Skin epidermis (tissue), 12 donors: ENCODE results near the gene STRADA.

Experiments used
- H3K27ac ChIP-seq, 21 experiments: fragments of 200-600 bp; sonication (generic) in 11 of 21; one replicate each; pipeline ENCODE4 v1.5.0; 2020; ENCODE audit warnings: mild to moderate bottlenecking in 3 of 21, inconsistent platforms in 2 of 21, moderate library complexity in 2 of 21
- H3K4me3 ChIP-seq, 7 experiments: fragments of 200-600 bp; sonication (generic) in 2 of 7; one replicate each; pipeline ENCODE4 v1.5.0; 2020; ENCODE audit warnings: inconsistent platforms in 2 of 7, mild to moderate bottlenecking in 2 of 7, moderate library complexity in 1 of 7

STRADA gene

GRCh38 chr17:63693411-63694113 is 48.0 kb downstream of the STRADA start:
- no peak overlapping the region for H3K4me3 ChIP-seq
- peak overlapping the region in 2 of 21 experiments; percentile 4 to 24 for H3K27ac ChIP-seq

GRCh38 chr17:63692195-63692816 is 49.3 kb downstream of the STRADA start:
- no peak overlapping the region for H3K27ac ChIP-seq
- no peak overlapping the region for H3K4me3 ChIP-seq

DNA sequence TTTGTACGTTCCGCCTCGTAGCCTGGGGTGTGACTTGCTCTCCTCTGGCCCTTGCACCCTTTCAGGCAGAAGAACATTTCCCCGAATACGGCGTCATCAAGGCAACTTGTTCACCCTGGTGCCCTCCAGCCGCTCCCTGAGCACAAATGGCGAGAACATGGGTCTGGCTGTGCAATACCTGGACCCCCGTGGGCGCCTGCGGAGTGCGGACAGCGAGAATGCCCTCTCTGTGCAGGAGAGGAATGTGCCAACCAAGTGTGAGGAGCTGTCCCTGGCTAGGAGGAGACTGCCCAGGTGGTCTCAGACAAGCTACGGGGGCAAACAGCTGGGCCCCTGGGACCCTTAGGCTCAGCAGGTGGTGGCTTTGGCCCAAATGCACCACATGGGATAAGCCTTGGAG is 52.1 kb downstream of the STRADA start:
- H3K4me3 ChIP-seq, result no peak overlapping the region
- H3K27ac ChIP-seq, result no peak overlapping the region

DNA sequence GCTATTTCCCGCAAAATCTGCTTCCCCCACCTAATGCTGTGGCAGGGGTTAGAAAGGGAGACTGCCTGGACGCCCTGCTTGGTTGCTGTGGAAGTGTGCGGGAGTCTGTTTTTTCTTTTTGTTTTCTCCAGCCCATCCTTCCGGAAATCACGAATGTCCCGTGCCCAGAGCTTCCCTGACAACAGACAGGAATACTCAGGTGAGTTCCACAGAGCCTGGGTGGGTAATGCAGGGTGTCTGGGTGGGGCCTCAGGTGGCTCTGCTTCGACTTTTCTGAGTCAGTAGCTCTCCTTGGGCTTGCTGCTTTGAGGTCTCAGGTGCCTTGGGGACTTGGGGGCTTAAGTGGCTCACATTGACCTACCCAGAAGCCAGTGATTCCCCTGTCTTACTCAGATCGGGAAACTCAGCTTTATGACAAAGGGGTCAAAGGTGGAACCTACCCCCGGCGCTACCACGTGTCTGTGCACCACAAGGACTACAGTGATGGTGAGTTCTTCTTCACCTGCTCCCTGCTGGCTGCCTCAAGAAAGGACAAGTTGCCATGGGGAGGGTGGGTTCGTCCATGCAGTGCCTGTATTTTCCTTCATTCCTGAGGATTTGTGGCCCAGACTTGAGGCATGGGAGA is 53.1 kb downstream of the STRADA start:
- H3K4me3 ChIP-seq, result no peak overlapping the region
- H3K27ac ChIP-seq, result no peak overlapping the region

- no peak overlapping the region for H3K4me3 ChIP-seq
- H3K27ac ChIP-seq, result no peak overlapping the region
These were observed 55.4 kb downstream of the STRADA start for GRCh38 chr17:63686138-63686685.

DNA sequence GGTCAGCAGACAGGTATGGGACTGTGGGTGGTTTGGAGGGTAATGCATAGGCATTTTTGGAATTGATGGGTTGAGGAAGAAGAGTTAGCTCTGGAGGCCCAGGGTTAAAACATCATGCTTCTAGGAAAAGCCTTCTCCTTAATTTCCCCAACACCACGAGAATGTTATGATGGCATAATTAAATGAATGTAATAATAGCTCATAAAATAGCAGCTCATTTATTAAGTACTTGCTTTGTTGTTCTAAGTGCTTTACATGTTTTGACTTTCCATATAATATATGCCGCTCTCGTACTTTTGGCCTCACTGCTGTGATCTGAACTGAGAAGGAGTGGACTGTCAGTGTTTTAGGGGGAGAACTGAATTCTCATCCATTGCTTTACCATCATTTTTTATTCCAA is 56.0 kb downstream of the STRADA start:
- H3K4me3 ChIP-seq, result no peak overlapping the region
- H3K27ac ChIP-seq, result peak overlapping the region in 1 of 21 experiments; percentile 17

DNA sequence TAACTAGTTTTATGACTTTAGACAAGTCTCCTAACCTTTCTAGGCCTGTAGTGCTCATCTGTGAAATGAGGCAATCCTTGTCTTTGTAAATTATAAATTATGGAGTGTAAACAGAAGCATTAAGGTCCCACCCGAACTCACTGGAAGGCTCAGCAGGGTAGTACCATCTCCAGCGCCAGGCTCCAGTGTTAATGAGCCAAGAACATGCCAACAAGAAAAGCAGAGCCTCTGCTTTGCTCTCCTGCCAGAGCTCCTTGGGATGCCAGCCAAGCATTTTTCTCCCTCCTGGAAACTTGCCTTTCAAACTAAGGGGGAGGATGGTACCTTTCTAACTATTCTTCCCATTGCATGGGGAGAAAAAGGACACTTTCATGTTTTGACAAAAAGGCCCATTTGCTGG is 56.6 kb downstream of the STRADA start:
- peak overlapping the region in 1 of 21 experiments; percentile 17 for H3K27ac ChIP-seq
- no peak overlapping the region for H3K4me3 ChIP-seq

DNA sequence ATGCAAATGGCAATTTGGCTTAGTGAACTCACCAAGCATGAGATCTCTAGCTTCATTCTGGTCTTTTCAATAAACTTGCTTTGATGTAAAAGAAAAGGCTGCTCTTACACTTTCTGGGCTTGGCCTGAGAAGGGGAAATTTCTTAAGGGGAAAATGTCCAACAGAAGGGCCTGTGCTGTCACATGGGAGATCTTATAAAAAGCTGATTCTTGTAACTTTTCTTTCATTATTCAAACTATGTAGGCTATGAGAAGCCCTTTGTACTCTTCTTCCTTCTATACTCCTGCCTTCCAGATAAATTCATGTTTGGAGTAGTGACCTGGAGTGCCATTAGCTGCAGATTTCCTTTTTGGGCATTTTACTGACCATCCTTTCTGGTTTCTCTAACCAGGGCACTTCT is 58.6 kb downstream of the STRADA start:
- Histone ChIP-seq H3K27ac (peak overlapping the region in 1 of 21 experiments; percentile 38), H3K4me3 (no peak overlapping the region)

DNA sequence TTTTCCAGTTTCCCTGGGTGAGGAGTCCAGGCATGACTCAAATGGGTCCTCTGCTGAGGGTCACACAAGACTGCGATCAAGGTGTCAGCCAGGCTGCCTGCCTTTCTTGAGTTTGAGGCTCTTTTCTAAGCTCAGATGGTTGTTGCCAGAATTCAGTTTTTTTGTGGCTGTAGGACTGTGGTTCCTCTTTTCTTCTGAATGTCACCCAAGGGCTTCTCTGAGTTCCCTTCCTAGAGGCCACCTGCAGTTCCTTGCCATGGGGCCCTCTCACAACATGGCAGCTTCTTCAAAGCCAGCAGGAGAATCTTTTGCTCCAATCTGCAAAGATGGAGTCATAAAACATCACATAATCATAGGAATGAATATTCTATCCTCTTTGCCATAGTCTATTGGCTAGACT is 59.2 kb downstream of the STRADA start:
- H3K27ac ChIP-seq, result peak overlapping the region in 1 of 21 experiments; percentile 38
- H3K4me3 ChIP-seq, result no peak overlapping the region

GRCh38 chr17:63681530-63681929 is 60.1 kb downstream of the STRADA start:
- no peak overlapping the region for H3K4me3 ChIP-seq
- H3K27ac ChIP-seq, result peak overlapping the region in 3 of 21 experiments; percentile 18 to 41 (median 22)

DNA sequence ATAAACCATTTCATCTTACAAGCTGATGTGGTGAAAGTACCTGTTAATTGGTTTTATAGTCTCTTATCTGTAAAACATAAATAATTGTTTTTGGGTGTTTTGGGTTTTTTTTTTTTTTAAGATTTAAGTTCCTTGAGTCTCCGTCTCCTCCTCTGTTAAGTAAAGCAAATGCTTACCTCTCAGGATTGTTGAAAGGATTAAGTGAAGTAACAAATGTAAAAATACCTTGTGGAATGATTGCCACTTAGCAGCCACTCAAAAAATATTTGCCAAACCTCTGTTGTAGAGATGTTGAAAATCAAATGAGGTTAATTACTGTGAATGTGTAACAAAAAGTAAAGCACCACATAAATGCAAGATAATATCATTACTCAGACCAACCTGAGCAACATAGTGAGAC is 60.9 kb downstream of the STRADA start:
- H3K4me3 ChIP-seq, result no peak overlapping the region
- peak overlapping the region in 1 of 21 experiments; percentile 41 for H3K27ac ChIP-seq

- H3K4me3 ChIP-seq, result no peak overlapping the region
- H3K27ac ChIP-seq, result no peak overlapping the region
These were observed 62.4 kb downstream of the STRADA start for GRCh38 chr17:63679214-63679613.

DNA sequence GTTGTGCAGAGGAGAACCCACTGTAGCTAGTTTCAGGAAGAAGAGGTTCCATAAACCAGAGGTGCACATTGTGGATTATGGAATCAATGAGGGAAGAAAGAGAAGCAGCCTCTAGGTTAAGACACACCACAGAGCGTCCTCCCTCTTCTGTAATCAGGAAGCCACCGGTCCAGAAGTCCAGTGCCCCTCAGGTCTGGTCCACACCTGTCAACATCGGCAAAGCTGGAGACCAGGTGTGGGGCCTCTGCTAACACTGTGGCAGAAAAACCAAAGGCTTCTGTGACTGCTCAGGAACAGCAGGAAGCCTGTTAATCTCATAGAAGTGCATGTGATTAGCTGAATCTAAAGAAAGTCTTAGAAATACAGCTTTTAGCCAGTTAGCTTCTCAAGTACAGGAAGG is 65.0 kb downstream of the STRADA start:
- no peak overlapping the region for H3K4me3 ChIP-seq
- H3K27ac ChIP-seq, result peak overlapping the region in 3 of 21 experiments; percentile 1 to 75 (median 2)

DNA sequence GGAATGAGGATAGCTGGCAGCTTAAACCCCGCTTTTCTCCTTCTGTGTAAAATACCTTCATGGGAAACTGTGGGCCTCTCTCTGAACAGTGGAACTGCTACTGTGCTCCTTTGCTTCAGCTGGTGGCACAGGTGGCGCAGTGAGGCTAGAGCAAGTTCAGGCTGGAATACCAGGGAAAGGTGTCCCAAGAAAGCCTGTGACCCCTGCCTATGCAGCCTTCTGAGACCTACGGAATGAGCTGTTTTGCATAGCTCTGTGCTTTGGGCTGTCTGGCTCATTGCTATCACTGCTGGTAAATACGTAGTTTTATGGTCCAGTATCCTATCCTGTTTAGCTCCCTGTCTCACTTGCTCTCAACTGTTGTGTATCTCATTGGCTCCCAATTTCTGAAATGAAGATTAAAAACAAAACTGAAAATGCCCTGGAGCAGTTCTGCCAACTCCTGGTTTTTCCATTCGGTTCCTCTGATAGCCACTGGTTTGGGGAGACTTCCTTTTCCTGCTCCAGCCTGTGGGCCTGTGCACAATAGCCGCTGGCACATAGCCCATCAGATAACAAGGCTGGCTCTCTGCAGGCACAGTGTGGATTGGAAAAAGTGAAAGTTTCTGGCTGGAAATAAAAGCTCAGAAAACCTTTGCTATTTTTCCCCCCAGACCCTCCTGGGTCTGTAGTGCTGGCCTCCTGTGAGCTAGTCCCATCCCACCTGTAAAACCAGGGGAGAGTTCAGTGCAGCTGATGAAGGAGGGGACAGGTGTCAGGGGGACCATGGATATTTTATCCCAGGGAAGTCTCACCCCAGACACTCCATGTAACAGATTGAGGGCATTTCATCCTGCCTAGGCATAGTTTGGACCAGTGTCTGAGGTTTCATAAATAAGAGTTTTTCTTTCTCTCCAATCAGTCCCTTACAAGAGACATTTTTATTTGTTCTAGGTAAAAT is 65.7 kb downstream of the STRADA start:
- H3K4me3 ChIP-seq, result no peak overlapping the region
- H3K27ac ChIP-seq, result peak overlapping the region in 18 of 21 experiments; percentile 20 to 80 (median 52)

DNA sequence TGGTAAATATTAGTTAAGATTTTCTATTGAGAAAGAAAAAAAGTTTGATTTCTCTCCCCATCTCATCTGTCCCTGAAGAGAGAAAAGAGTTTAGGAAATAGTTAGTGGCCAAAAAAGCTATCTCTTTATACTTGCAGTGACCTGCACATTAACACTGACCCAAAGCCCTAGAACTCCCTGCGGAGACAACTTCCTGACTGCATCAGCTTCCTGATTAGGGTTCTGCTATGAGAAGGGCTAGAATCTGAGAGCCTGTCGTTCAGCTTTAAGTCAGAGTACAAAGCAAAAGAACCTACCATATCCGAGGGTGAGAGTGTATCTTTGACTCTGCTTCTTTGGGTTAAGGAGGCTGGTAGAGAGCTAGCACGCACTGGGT is 66.4 kb downstream of the STRADA start:
- no peak overlapping the region for H3K4me3 ChIP-seq

DNA sequence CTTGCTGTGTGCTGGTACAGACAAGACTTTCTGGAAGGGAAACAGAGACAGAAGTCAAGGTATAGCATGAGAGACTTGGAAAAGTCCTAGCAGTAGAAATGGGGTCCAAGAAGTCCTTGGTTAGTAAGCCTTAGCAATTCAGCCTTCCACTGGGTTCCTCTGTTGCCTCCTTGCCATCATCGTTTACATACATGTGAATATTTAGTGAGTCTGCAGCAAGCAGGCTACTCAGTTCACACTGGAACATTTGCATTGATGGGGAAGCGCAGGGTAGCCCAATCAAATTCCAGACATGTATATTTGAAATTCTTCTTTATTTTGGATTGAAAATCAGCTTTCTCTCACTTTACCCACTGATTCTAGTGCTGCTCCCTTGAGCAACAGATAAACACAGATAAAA is 68.7 kb downstream of the STRADA start:
- no peak overlapping the region for H3K4me3 ChIP-seq

More for the DNA sequence above, 66.4 kb downstream of the STRADA start:
- H3K27ac ChIP-seq, result peak overlapping the region in 17 of 21 experiments; percentile 20 to 80 (median 52)

GRCh38 chr17:63665527-63666214 is 75.9 kb downstream of the STRADA start:
- Histone ChIP-seq H3K4me3 (no peak overlapping the region), H3K27ac (peak overlapping the region in 8 of 21 experiments; percentile 3 to 58 (median 37))

More for the DNA sequence above, 68.7 kb downstream of the STRADA start:
- peak overlapping the region in 1 of 21 experiments; percentile 6 for H3K27ac ChIP-seq

DNA sequence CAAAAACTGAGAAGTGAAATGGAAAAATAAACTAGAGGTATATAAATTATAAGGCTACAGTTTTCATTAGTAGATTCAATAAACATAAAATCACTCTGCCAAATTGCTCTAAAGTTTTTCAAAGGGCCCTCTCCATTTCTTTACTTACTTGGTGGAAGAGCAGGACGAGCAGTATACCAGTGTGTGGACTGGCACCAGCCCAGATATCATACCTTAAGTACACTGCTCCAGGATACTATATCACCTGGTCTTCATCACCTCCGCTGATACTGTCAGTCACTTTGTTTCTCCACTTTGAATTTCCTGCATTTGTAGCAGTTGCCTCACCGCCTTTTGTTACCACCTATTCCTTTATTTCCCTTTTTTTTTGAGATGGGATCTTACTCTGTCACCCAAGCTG is 81.7 kb downstream of the STRADA start:
- Histone ChIP-seq H3K27ac (no peak overlapping the region), H3K4me3 (no peak overlapping the region)

DNA sequence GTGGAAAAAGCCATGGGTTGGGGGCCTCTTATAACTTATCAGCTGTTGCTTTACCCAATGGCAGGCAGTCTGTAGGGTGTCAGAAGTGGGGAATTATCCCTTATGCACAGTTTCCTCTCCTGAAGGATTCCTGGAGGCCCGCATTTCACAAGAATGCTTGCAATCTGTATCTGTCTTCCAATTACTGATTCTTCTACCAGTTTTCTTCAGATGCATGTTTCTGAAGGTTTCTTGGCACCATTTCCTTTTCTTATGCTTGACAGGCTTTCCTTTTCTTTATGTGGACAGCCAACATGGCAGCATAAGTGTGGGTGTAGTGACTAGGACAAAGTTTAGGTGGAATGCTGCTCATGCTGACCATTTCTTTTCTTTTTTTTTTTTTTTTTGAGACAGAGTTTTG is 83.2 kb downstream of the STRADA start:
- no peak overlapping the region for H3K27ac ChIP-seq

More for the DNA sequence above, 83.2 kb downstream of the STRADA start:
- H3K4me3 ChIP-seq, result no peak overlapping the region
